22Rv1 (cell line): ENCODE measurements around the gene APEX2.

Experiments
- CTCF ChIP-seq: fragments of 450-650 bp; IDR thresholded peaks from 2 replicates; pipeline ENCODE4 v1.5.1; 2017; ENCODE audit warnings: mild to moderate bottlenecking
- ZFX ChIP-seq: fragments of 450-650 bp; IDR thresholded peaks from 2 replicates; pipeline ENCODE4 v1.6.1; 2017; ENCODE audit warnings: antibody characterized with exemption, borderline replicate concordance

DNA sequence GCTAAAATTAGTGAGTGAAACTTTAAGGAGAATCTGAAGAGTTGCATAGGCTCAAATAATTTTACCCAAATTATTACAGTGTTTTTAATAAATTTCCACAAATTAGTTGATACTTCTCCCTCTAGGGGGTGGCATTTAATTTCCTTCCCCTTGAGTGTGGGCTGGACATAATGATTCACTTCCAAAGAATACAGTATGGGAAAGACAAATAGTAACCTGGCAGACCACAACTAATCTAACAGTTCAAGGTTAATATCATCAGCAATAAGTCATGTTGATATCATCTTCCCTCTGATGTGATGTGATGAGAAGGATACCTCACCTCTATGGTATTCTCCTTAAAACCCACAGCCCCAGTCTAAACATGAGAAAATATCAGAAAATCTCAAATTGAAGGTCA, 21.7 kb upstream of the APEX2 start:
- TF ChIP-seq CTCF (no peak), ZFX (no peak)
